ENCODE measurements around the gene PRKCZ. TPM values are rescaled to one million over a fixed set of nuclear protein-coding genes. Genes with fewer than 3 reads are reported as not detected.

The PRKCZ gene
- total and polyA plus RNA-seq, 2 of the 4 experiments (the other 2 are of a cell fraction) = 2.0 to 3.5 TPM

DNA sequence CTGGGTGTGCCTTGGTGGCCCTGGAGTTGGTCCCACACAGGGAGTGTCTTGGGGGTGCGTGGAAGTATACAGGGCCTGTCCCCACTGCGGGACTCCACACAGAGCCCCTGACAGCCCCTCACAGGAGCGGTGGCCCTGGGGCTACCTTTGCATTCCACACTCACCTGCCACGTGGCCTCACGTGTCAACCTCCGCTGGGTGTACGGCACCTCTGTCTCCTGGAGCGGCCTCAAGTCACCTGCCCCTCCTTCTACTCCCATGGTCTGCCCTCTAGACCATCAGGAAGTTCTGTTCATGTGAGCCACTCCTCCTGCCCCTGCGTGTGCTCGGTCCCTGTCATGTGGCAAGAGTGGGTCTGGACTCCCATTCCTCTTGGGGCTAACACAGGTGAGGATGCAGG, 85.7 kb downstream of the PRKCZ start:
- TF ChIP-seq MAZ (IDR thresholded peaks at IDR 0.05; ENCODE audit: borderline replicate concordance, low read depth, low read length) (no peak), FOS (IDR thresholded peaks at IDR 0.05; ENCODE audit: low read depth, low read length) (no peak), MAFK (IDR thresholded peaks at IDR 0.05; ENCODE audit: low read depth, low read length) (no peak), CHD1 (IDR thresholded peaks at IDR 0.05; ENCODE audit: low read depth, low read length) (no peak), MXI1 (IDR thresholded peaks at IDR 0.05; ENCODE audit: borderline replicate concordance, low read depth, low read length) (no peak), ELK1 (IDR thresholded peaks at IDR 0.05; ENCODE audit: borderline replicate concordance, low read depth, low read length) (no peak), POLR2A (IDR thresholded peaks at IDR 0.05; ENCODE audit: low read depth, low read length) (no peak), RCOR1 (IDR thresholded peaks at IDR 0.05; ENCODE audit: insufficient replicate concordance, low read length) (no peak)
- TF ChIP-seq, protein P1, sequence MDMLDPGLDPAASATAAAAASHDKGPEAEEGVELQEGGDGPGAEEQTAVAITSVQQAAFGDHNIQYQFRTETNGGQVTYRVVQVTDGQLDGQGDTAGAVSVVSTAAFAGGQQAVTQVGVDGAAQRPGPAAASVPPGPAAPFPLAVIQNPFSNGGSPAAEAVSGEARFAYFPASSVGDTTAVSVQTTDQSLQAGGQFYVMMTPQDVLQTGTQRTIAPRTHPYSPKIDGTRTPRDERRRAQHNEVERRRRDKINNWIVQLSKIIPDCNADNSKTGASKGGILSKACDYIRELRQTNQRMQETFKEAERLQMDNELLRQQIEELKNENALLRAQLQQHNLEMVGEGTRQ (IDR thresholded peaks at IDR 0.05; ENCODE audit: low read depth, low read length) = no peak
- DNase-seq = no peak
- H4K91ac ChIP-seq (ENCODE audit: insufficient read depth, low read depth, low read length) = peak overlapping the region; percentile 4
- no peak overlapping the region for H3K9ac ChIP-seq (ENCODE audit: low read depth, low read length)
- intact Hi-C loops (cut with micrococcal nuclease) = loop anchor here (1.0 kb wide), 1 partner anchor 38 kb away; no protein-coding TSS in a partner anchor
- H3K9me1 ChIP-seq (ENCODE audit: insufficient read depth, low read length) = peaks cover 9% of the 10 kb centered on the region
- no peak overlapping the region for H3K27ac ChIP-seq (ENCODE audit: insufficient read depth, low read length)
- H2AK5ac ChIP-seq (ENCODE audit: low read depth, low read length) = peak overlapping the region; percentile 51
- peak overlapping the region; percentile 80 for H2AK9ac ChIP-seq (replicated peaks; ENCODE audit: low read depth, low read length, poor library complexity)
- H2BK15ac ChIP-seq (ENCODE audit: low read depth, low read length) = 0 out of 3 replicates have a peak overlapping the region, but pooled peaks have one; percentile 6
- no peak overlapping the region for H3K4me3 ChIP-seq (ENCODE audit: insufficient read depth, low read depth, low read length)
- H3K56ac ChIP-seq (ENCODE audit: extremely low read depth, insufficient read depth, low read length) = no peak overlapping the region; the same call in 1 of the 2 replicates
- H4K8ac ChIP-seq (ENCODE audit: low read depth in 2 of 2, low read length in 2 of 2) = peak overlapping the region in 1 of 2 experiments; percentile 83; a peak in 3 of 4 replicates
- H3K36me3 ChIP-seq (ENCODE audit: control insufficient read depth, insufficient read depth, low read length) = no peaks in the 10 kb centered on the region
- POLR2A ChIA-PET (ENCODE audit: unreplicated experiment) = no interaction called here
- peak overlapping the region; percentile 9 for H2BK5ac ChIP-seq (ENCODE audit: low read depth, low read length, poor library complexity, severe bottlenecking)
- no peaks in the 10 kb centered on the region for H3K9me3 ChIP-seq (ENCODE audit: control insufficient read depth, insufficient read depth, low read length)
- in situ Hi-C loops (cut with MboI; ENCODE audit: low sequenced_read_pairs) = no loop called here
- H2AFZ ChIP-seq (replicated peaks; ENCODE audit: low read length, poor library complexity) = peak overlapping the region; percentile 78
- BruUV-seq (replicated peaks) = no TSS peak
- H3K27me3 ChIP-seq (ENCODE audit: control insufficient read depth, insufficient read depth, low read length) = no peaks in the 10 kb centered on the region; the same call in 1 of the 2 replicates
- dilution Hi-C loops (cut with HindIII; ENCODE audit: low sequenced_read_pairs, unreplicated experiment) = no loop called here
- H3K4ac ChIP-seq (ENCODE audit: low read depth, low read length) = peak overlapping the region; percentile 64; the same call in 1 of the 2 replicates
- H3K23ac ChIP-seq (ENCODE audit: low read depth, low read length) = no peak overlapping the region
- H3K79me1 ChIP-seq (ENCODE audit: low read depth in 1 of 2, low read length in 2 of 2) = no peaks in the 10 kb centered on the region
- CTCF ChIA-PET = no interaction called here
- H4K5ac ChIP-seq (ENCODE audit: low read depth, low read length) = peak overlapping the region; percentile 2; the same call in 1 of the 2 replicates
- H3K4me1 ChIP-seq (ENCODE audit: control insufficient read depth, insufficient read depth, low read length) = peaks cover 16% of the 10 kb centered on the region
- peak overlapping the region; percentile 41; the same call in 1 of the 2 replicates for H2BK20ac ChIP-seq (ENCODE audit: low read depth, low read length)
- no peak for ATAC-seq (ENCODE audit: low read depth)
- peak overlapping the region; percentile 10; the same call in 1 of the 2 replicates for H3K14ac ChIP-seq (replicated peaks; ENCODE audit: low read depth, low read length)
- no peak overlapping the region; the same call in 1 of the 2 replicates for H2BK120ac ChIP-seq (ENCODE audit: low read depth, low read length)
- no peak overlapping the region for H3K4me2 ChIP-seq (ENCODE audit: low read depth, low read length)
- 100% methylated on average over 4 of the region's 10 CpGs; no CpG with 5 or more reads in 1 of the 2 experiments for WGBS, 2 experiments (ENCODE audit: extremely low coverage in 2 of 2, insufficient read length in 1 of 2)
- H3K18ac ChIP-seq (ENCODE audit: low read depth, low read length) = peak overlapping the region; percentile 2; the same call in 1 of the 2 replicates
- H4K20me1 ChIP-seq (ENCODE audit: insufficient read depth, low read length) = no peaks in the 10 kb centered on the region
